ENCODE data around the gene SETD7.

DNA sequence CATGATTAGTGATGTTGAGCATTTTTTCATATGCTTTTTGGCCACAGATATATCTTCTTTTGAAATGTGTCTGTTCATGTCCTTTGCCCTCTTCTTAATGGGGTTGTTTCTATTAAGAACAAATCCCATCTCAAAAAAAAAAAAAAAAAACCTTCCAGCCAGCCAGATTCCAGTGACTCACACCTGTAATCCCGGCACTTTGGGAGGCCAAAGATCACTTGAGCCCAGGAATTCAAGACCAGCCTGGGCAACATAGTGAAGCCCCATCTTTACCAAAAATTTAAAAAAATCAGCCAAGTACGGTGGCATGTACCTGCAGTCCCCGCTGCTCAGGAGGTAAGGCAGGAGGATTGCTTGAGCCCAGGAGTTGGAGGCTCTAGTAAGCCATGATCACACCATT is 97.0 kb downstream of the SETD7 start:
- TF ChIP-seq CTCF (IDR thresholded peaks at IDR 0.05) (no peak), POLR2A (IDR thresholded peaks at IDR 0.05) (no peak), POLR2AphosphoS5 (IDR thresholded peaks at IDR 0.05) (no peak)
